Tibial artery (tissue), 4 donors: Measurements from ENCODE around the gene CSK.

Source experiments
- DNase-seq, 2 donors: peaks; one replicate each; pipeline ENCODE4 v3.0.0-alpha.2; 2019
- H3K27ac ChIP-seq, 2 donors: fragments of 200-600 bp; sonication (generic) in 1 of 2; 1 replicate in 1 of 2; 2 replicates in 1 of 2; pipeline ENCODE4 v1.5.1; 2018 to 2019; ENCODE audit warnings: mild to moderate bottlenecking in 1 of 2
- H3K27me3 ChIP-seq, 2 donors: fragments of 200-600 bp; sonication (generic) in 1 of 2; one replicate each; pipeline versions ENCODE4 v1.5.1 to v1.6.0; 2016 to 2019
- H3K36me3 ChIP-seq, 3 donors: fragments of 200-600 bp; sonication (generic) in 2 of 3; one replicate each; pipeline ENCODE4 v1.5.1; 2016 to 2019; ENCODE audit warnings: mild to moderate bottlenecking in 2 of 3
- H3K4me1 ChIP-seq, 4 donors: fragments of 200-600 bp; sonication (generic) in 2 of 4; 1 replicate in 3 of 4; 2 replicates in 1 of 4; pipeline ENCODE4 v1.5.1; 2016 to 2019
- H3K4me3 ChIP-seq, 2 donors: fragments of 200-600 bp; sonication (generic) in 1 of 2; 1 replicate in 1 of 2; 2 replicates in 1 of 2; pipeline ENCODE4 v1.5.1; 2018 to 2019; ENCODE audit warnings: mild to moderate bottlenecking in 2 of 2
- H3K9me3 ChIP-seq, 3 donors: fragments of 200-600 bp; sonication (generic) in 1 of 3; one replicate each; pipeline ENCODE4 v1.5.1; 2016 to 2019
- CTCF ChIP-seq, 2 experiments: fragments of 200-600 bp in 1 of 2; fragments of 450-650 bp in 1 of 2; IDR thresholded peaks; one replicate each; pipeline ENCODE4 v1.5.1; 2017 to 2019; ENCODE audit warnings: antibody characterized with exemption in 2 of 2, mild to moderate bottlenecking in 1 of 2, moderate library complexity in 1 of 2
- intact Hi-C: fragments of 100-400 bp; cut with DNase I; formaldehyde crosslinking; loops from one replicate; pipeline ENCODE4 v1.15.0; 2023; ENCODE audit warnings: low total_unique reads

Gene CSK

GRCh38 chr15:74777769-74778598 is 3.9 kb upstream of the CSK start:
- H3K27me3 ChIP-seq, result no peaks in the 10 kb centered on the region
- no peak for DNase-seq
- no peaks in the 10 kb centered on the region for H3K36me3 ChIP-seq
- H3K4me1 ChIP-seq, result peaks cover 0 to 29% (median 17%) of the 10 kb centered on the region in 4 donors
- no peak for TF ChIP-seq CTCF (IDR thresholded peaks at IDR 0.05)
- H3K27ac ChIP-seq, result no peak overlapping the region
- H3K9me3 ChIP-seq, result no peaks in the 10 kb centered on the region
- no peak overlapping the region for H3K4me3 ChIP-seq
- intact Hi-C loops, result loop anchor here (5.0 kb wide), 1 partner anchor 174 kb away; no protein-coding TSS in a partner anchor

GRCh38 chr15:74778599-74778970 is 3.3 kb upstream of the CSK start:
- Histone ChIP-seq H3K36me3 (no peaks in the 10 kb centered on the region), H3K27ac (no peak overlapping the region), H3K4me1 (peaks cover 0 to 35% (median 23%) of the 10 kb centered on the region in 4 donors), H3K9me3 (no peaks in the 10 kb centered on the region), H3K27me3 (no peaks in the 10 kb centered on the region), H3K4me3 (no peak overlapping the region)
- no peak for DNase-seq
- intact Hi-C loops, result loop anchor here (5.0 kb wide), 1 partner anchor 174 kb away; no protein-coding TSS in a partner anchor
- TF ChIP-seq CTCF (IDR thresholded peaks at IDR 0.05), result no peak

GRCh38 chr15:74779162-74779648 is 2.7 kb upstream of the CSK start:
- H3K27me3 ChIP-seq, result no peaks in the 10 kb centered on the region
- no peak overlapping the region for H3K4me3 ChIP-seq
- H3K4me1 ChIP-seq, result peaks cover 0 to 41% (median 29%) of the 10 kb centered on the region in 4 donors
- no peak for DNase-seq
- no peak for TF ChIP-seq CTCF (IDR thresholded peaks at IDR 0.05)
- H3K27ac ChIP-seq, result no peak overlapping the region
- no peaks in the 10 kb centered on the region for H3K9me3 ChIP-seq
- H3K36me3 ChIP-seq, result no peaks in the 10 kb centered on the region
- intact Hi-C loops, result loop anchor here (5.0 kb wide), 1 partner anchor 173 kb away; no protein-coding TSS in a partner anchor

- no peak for DNase-seq
- Histone ChIP-seq H3K4me3 (peak overlapping the region in 1 of 2 donors; percentile 89), H3K4me1 (peaks cover 0 to 54% (median 39%) of the 10 kb centered on the region in 4 donors), H3K27me3 (no peaks in the 10 kb centered on the region), H3K36me3 (no peaks in the 10 kb centered on the region), H3K27ac (no peak overlapping the region), H3K9me3 (no peaks in the 10 kb centered on the region)
- intact Hi-C loops, result loop anchor here (5.0 to 10.0 kb wide), 3 partner anchors 127 to 424 kb away; partner anchors contain the start of genes C15orf39 and FAM219B
- no peak for TF ChIP-seq CTCF (IDR thresholded peaks at IDR 0.05)
Observed at GRCh38 chr15:74780523-74781430, 1.1 kb upstream of the CSK start.
